ENCODE results near the gene GTF2IRD1. TPM values are rescaled to one million over a fixed set of nuclear protein-coding genes. Genes with fewer than 3 reads are reported as not detected.

Gene GTF2IRD1
- total RNA-seq, 4 donors from 2014 or later: 42.9 to 109 (median 77.0) TPM

GRCh38 chr7:74455291-74455804 lies 1.6 kb downstream of the GTF2IRD1 start:
- DNase-seq (peak; percentile 79 to 91), ATAC-seq (peak; percentile 59 to 62)
- TF ChIP-seq POLR2A (IDR thresholded peaks at IDR 0.05) (peak; percentile 92 to 95), CTCF (IDR thresholded peaks at IDR 0.05 in 4 of 5, conservative IDR thresholded peaks at IDR 0.05 in 1 of 5) (no peak)
- peak overlapping the region; percentile 93 to 100 (median 100) for H3K27ac ChIP-seq
- intact Hi-C loops (cut with DNase I; ENCODE audit: low total_unique reads): loop anchor here (5.0 kb wide), 1 partner anchor 202 kb away; the partner anchor contains the start of gene GTF2I
- no peaks in the 10 kb centered on the region for H3K9me3 ChIP-seq
- peak overlapping the region; percentile 62 to 96 (median 83) for H3K4me3 ChIP-seq
- in situ Hi-C loops (cut with MboI; ENCODE audit: low sequenced_read_pairs in 4 of 4): no loop called here
- H3K27me3 ChIP-seq: no peaks in the 10 kb centered on the region
- no peaks in the 10 kb centered on the region for H3K36me3 ChIP-seq
- peaks cover 41 to 46% of the 10 kb centered on the region in 2 donors for H3K4me1 ChIP-seq

GRCh38 chr7:74455928-74456327 lies 2.2 kb downstream of the GTF2IRD1 start:
- Histone ChIP-seq H3K4me1 (peaks cover 47 to 52% of the 10 kb centered on the region in 2 donors), H3K27ac (peak overlapping the region; percentile 93 to 100 (median 100)), H3K4me3 (peak overlapping the region; percentile 39 to 96 (median 76)), H3K9me3 (no peaks in the 10 kb centered on the region), H3K27me3 (no peaks in the 10 kb centered on the region), H3K36me3 (no peaks in the 10 kb centered on the region)
- intact Hi-C loops (cut with DNase I; ENCODE audit: low total_unique reads) (loop anchor here (5.0 kb wide), 1 partner anchor 201 kb away; the partner anchor contains the start of gene GTF2I), in situ Hi-C loops (cut with MboI; ENCODE audit: low sequenced_read_pairs in 4 of 4) (no loop called here)
- TF ChIP-seq CTCF (IDR thresholded peaks at IDR 0.05 in 4 of 5, conservative IDR thresholded peaks at IDR 0.05 in 1 of 5) (no peak), POLR2A (IDR thresholded peaks at IDR 0.05) (peak in 1 of 2 donors; percentile 18)
- DNase-seq (peak in 1 of 2 donors; percentile 69), ATAC-seq (peak in 1 of 2 donors; percentile 45)

GRCh38 chr7:74457007-74457406 lies 3.3 kb downstream of the GTF2IRD1 start:
- DNase-seq (no peak), ATAC-seq (no peak)
- no peaks in the 10 kb centered on the region for H3K27me3 ChIP-seq
- TF ChIP-seq POLR2A (IDR thresholded peaks at IDR 0.05) (no peak), CTCF (IDR thresholded peaks at IDR 0.05 in 4 of 5, conservative IDR thresholded peaks at IDR 0.05 in 1 of 5) (no peak)
- H3K27ac ChIP-seq: peak overlapping the region; percentile 93 to 100 (median 100)
- no peaks in the 10 kb centered on the region for H3K36me3 ChIP-seq
- peak overlapping the region in 1 of 4 donors; percentile 96 for H3K4me3 ChIP-seq
- intact Hi-C loops (cut with DNase I; ENCODE audit: low total_unique reads) (loop anchor here (5.0 kb wide), 1 partner anchor 200 kb away; the partner anchor contains the start of gene GTF2I), in situ Hi-C loops (cut with MboI; ENCODE audit: low sequenced_read_pairs in 4 of 4) (no loop called here)
- H3K4me1 ChIP-seq: peaks cover 50 to 63% of the 10 kb centered on the region in 2 donors
- no peaks in the 10 kb centered on the region for H3K9me3 ChIP-seq

- H3K36me3 ChIP-seq: no peaks in the 10 kb centered on the region
- peak overlapping the region in 2 of 4 donors; percentile 40 to 42 for H3K4me3 ChIP-seq
- in situ Hi-C loops (cut with MboI; ENCODE audit: low sequenced_read_pairs in 4 of 4): no loop called here
- H3K27me3 ChIP-seq: no peaks in the 10 kb centered on the region
- DNase-seq (no peak), ATAC-seq (no peak)
- peak overlapping the region; percentile 93 to 100 (median 100) for H3K27ac ChIP-seq
- H3K9me3 ChIP-seq: no peaks in the 10 kb centered on the region
- TF ChIP-seq CTCF (IDR thresholded peaks at IDR 0.05 in 4 of 5, conservative IDR thresholded peaks at IDR 0.05 in 1 of 5) (no peak), POLR2A (IDR thresholded peaks at IDR 0.05) (no peak)
- intact Hi-C loops (cut with DNase I; ENCODE audit: low total_unique reads): loop anchor here (10.0 kb wide), 1 partner anchor 287 kb away; the partner anchor contains the start of gene EIF4H
- peaks cover 78 to 93% of the 10 kb centered on the region in 2 donors for H3K4me1 ChIP-seq
Measured at GRCh38 chr7:74461970-74462706, 8.4 kb downstream of the GTF2IRD1 start.

Data from gastrocnemius medialis (tissue), 4 donors.